ENCODE data around the gene SHROOM3. TPM values are rescaled to one million over a fixed set of nuclear protein-coding genes. Genes with fewer than 3 reads are reported as not detected.

SHROOM3 gene
- total RNA-seq, 6 experiments from 2014 or later: 15.2 to 35.8 (median 29.9) TPM

DNA sequence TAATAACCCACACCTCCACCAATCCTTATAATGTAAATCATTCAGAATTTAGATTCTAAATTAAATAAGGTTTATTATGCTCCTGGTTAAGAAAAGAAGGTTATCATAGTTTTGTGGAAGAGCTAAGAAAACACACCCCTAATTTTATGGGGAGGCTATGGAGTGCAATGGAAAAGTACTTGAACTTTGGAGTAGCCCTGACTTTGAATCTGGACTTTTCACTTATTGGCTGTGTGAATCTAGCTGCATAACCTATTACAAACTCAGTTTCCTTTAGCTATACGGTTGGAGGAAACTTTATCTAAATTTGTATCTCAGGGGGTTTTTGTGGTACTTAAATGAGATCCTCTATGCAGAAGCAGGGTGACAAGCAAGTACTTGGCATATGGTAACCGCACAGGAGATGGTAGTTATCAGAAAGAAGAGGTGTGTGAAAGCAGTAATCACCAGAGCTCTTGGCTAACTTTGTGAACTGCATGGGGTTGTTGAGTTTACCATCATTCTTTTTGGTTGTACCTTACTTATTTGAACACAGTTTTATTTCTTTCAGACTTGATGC lies 143.1 kb downstream of the SHROOM3 start:
- no peak overlapping the region for H3K4me3 ChIP-seq
- ATAC-seq (peak in 2 of 4 donors; percentile 28 to 42), DNase-seq (no peak)
- peaks cover 0 to 23% (median 2%) of the 10 kb centered on the region in 4 donors for H3K4me1 ChIP-seq
- H3K36me3 ChIP-seq: no peaks in the 10 kb centered on the region
- no peaks in the 10 kb centered on the region for H3K9me3 ChIP-seq
- 63% methylated on average over 2 of the region's 2 CpGs for WGBS (ENCODE audit: insufficient coverage, low coverage, low lambda C conversion rate, missing lambda C conversion rate)
- no peak for TF ChIP-seq POLR2A (IDR thresholded peaks at IDR 0.05)
- TF ChIP-seq, protein P1, sequence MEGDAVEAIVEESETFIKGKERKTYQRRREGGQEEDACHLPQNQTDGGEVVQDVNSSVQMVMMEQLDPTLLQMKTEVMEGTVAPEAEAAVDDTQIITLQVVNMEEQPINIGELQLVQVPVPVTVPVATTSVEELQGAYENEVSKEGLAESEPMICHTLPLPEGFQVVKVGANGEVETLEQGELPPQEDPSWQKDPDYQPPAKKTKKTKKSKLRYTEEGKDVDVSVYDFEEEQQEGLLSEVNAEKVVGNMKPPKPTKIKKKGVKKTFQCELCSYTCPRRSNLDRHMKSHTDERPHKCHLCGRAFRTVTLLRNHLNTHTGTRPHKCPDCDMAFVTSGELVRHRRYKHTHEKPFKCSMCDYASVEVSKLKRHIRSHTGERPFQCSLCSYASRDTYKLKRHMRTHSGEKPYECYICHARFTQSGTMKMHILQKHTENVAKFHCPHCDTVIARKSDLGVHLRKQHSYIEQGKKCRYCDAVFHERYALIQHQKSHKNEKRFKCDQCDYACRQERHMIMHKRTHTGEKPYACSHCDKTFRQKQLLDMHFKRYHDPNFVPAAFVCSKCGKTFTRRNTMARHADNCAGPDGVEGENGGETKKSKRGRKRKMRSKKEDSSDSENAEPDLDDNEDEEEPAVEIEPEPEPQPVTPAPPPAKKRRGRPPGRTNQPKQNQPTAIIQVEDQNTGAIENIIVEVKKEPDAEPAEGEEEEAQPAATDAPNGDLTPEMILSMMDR (IDR thresholded peaks at IDR 0.05): no peak
- intact Hi-C loops (cut with DNase I): no loop called here
- H3K27me3 ChIP-seq: no peaks in the 10 kb centered on the region
- peak overlapping the region in 2 of 3 donors; percentile 12 to 81 for H3K27ac ChIP-seq

DNA sequence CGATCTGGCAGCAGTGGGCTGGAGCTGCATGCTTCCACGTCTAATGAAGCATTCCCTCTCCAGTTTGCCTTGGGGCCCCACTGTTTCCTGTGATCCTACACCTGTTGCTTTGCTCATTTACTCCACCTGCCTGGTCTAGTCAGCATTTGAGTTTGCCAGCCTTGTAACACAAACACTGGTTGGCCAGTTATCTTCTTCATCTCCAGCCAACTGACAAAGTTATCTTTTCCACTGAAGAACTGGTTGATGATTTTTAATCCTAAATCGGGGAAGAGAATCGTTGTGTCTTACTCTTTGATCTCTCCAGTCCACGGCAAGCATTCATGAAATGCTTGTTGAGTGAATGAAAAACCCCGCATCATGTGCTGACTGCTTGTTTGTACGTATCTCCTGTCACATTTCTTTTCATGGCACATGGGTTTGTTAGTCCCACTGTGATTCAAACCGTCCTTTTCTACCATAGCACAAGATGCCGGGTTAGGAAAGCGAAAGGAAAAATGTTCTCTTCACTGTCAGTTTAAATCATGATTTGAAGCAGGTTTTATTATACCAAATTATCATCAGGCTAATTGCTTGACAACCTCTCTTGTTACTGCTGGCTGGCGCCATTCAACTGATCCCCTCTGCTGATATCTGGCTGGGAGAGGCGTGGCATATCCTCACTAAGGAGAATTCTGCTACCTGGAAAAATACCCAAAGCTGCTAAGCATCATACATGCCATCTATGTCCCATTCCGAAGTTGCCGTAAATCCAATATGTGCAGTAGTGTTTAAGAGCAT lies 144.8 kb downstream of the SHROOM3 start:
- Histone ChIP-seq H3K4me1 (peaks cover 0 to 23% (median 2%) of the 10 kb centered on the region in 4 donors), H3K27me3 (no peaks in the 10 kb centered on the region), H3K9me3 (no peaks in the 10 kb centered on the region), H3K27ac (no peak overlapping the region), H3K4me3 (no peak overlapping the region), H3K36me3 (no peaks in the 10 kb centered on the region)
- ATAC-seq: peak in 2 of 4 donors; percentile 9 to 21
- intact Hi-C loops (cut with DNase I): no loop called here
- 64% methylated on average over 13 of the region's 14 CpGs for WGBS (ENCODE audit: insufficient coverage, low coverage, low lambda C conversion rate, missing lambda C conversion rate)
- DNase-seq: no peak
- TF ChIP-seq POLR2A (IDR thresholded peaks at IDR 0.05): no peak
- TF ChIP-seq, protein P1 (IDR thresholded peaks at IDR 0.05): no peak

DNA sequence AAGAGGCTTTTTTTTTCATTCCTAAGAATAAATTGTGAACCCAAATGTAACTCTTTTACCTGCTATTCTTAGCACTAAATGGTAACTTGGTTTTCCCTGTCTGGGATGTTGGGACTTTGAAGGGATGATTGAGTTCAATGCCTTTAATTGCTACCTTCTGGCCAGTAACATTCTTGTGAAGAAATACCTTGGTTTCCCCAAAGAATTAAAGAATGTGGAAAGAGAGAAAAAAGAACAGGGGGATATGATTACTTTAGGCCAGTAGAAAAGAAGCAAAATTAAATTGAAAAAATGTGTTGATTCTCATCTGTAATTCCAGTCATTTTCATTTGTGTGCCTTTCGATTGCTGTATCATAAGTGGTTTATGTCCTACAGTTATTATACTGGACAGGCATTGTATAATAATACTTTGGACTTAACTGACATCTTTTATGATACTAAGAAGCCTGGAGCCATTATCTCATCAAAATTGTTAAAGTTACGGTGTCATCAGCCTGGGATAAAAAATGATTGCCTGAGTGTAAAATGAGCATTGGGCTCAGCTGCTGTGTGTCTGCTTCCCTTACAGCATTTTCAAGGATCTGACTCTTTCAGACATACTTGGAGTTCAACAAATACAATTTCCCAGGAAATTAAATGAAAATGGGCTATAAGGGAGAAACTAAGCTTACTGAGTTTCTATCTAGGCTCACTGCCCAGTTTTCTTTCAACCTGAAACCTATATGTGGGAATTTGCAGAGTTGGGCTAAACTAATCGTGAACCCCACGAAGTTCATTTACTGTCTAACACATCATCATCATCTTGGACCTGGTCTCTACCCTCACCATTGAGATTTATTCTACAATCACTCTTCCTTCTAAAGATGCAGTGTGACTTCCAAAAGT lies 146.3 kb downstream of the SHROOM3 start:
- Histone ChIP-seq H3K4me3 (no peak overlapping the region), H3K4me1 (peaks cover 0 to 21% (median 1%) of the 10 kb centered on the region in 4 donors), H3K27ac (no peak overlapping the region), H3K36me3 (no peaks in the 10 kb centered on the region), H3K9me3 (no peaks in the 10 kb centered on the region), H3K27me3 (no peaks in the 10 kb centered on the region)
- no peak for TF ChIP-seq POLR2A (IDR thresholded peaks at IDR 0.05)
- TF ChIP-seq, protein P1 (IDR thresholded peaks at IDR 0.05): no peak
- DNase-seq (no peak), ATAC-seq (no peak)
- intact Hi-C loops (cut with DNase I): no loop called here
- WGBS (ENCODE audit: insufficient coverage, low coverage, low lambda C conversion rate, missing lambda C conversion rate): 87% methylated on average over 4 of the region's 4 CpGs

DNA sequence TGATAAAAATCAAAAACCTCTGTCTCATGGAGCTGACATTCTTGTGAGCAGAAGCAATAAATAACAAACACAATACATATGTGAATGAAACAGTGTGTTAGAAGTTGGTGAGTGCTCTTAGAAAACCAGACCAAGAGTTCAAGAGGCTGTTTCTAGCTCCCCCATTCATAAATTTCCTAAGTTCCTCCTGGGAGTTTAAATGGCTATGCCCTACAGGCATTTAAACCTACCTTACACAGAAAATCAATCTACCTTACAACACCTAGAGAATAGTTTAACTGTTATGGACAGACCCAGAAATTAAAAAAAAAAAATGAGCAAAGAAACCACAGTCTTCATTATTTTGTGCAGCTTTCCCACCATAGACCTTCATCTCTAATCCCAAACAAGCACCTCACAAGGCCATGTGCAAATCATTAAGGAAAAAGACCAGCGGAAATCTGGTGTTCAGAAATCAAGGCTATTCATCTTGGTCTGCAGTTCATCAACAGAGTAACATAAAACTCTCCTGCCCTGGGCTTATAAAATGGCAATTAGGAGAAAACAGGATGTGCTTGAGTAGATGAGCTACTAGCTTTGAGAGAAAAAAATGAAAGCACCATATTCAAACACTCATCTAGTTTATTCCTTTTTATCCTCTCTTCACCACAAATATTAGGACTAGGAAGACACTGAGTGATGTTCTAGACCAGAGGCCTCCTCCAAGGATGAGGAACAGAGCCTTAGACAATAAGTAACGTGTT lies 147.2 kb downstream of the SHROOM3 start:
- no peak overlapping the region for H3K27ac ChIP-seq
- no peaks in the 10 kb centered on the region for H3K9me3 ChIP-seq
- TF ChIP-seq, protein P1 (IDR thresholded peaks at IDR 0.05): no peak
- TF ChIP-seq POLR2A (IDR thresholded peaks at IDR 0.05): no peak
- H3K4me1 ChIP-seq: peaks cover 0 to 21% (median 0%) of the 10 kb centered on the region in 4 donors
- H3K27me3 ChIP-seq: no peaks in the 10 kb centered on the region
- no peaks in the 10 kb centered on the region for H3K36me3 ChIP-seq
- 83% methylated on average over 2 of the region's 2 CpGs for WGBS (ENCODE audit: insufficient coverage, low coverage, low lambda C conversion rate, missing lambda C conversion rate)
- intact Hi-C loops (cut with DNase I): no loop called here
- H3K4me3 ChIP-seq: no peak overlapping the region
- ATAC-seq (no peak), DNase-seq (no peak)
